AG09319 (cell line): ENCODE data around the gene LANCL2.

Experiments used
- DNase-seq: peaks from one replicate; pipeline ENCODE4 v3.0.0-alpha.2; 2010; ENCODE audit warnings: low read depth; ENCODE audit errors: extremely low read depth
- CTCF ChIP-seq: IDR thresholded peaks from 2 replicates; pipeline ENCODE4 v1.5.1; 2011; ENCODE audit warnings: low read depth, mild to moderate bottlenecking, inconsistent platforms, low read length, moderate library complexity

The LANCL2 gene

GRCh38 chr7:55478700-55479099 lies 113.6 kb downstream of the LANCL2 start:
- no peak for TF ChIP-seq CTCF
- DNase-seq, result no peak

GRCh38 chr7:55481155-55481554 lies 116.0 kb downstream of the LANCL2 start:
- TF ChIP-seq CTCF, result no peak
- DNase-seq, result no peak

- no peak for TF ChIP-seq CTCF
Measured at GRCh38 chr7:55483046-55483445, 117.9 kb downstream of the LANCL2 start.

More at GRCh38 chr7:55483046-55483445, 117.9 kb downstream of the LANCL2 start:
- no peak for DNase-seq
